ENCODE data around the gene GLIS1.

DNA sequence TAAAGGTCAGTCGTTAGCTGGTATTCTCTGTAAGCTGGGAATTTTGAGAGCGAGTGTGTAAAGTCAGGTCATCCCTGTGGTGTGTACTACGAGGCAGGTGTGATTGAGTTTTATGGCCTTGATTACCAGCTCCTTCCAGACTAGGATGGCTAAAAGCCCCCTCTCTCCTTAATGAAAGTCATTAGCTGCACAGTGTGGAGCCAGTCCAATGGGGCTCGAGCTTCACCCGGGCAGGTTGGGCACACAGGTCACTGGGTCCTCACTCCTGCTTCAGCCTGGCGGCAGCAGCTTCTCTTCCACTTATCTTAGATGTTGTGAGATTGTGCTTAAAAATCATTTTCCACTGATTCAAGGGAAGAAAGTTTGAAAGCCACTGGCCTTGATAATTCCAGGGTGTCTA, 276.8 kb downstream of the GLIS1 start:
- TF ChIP-seq, protein P1, sequence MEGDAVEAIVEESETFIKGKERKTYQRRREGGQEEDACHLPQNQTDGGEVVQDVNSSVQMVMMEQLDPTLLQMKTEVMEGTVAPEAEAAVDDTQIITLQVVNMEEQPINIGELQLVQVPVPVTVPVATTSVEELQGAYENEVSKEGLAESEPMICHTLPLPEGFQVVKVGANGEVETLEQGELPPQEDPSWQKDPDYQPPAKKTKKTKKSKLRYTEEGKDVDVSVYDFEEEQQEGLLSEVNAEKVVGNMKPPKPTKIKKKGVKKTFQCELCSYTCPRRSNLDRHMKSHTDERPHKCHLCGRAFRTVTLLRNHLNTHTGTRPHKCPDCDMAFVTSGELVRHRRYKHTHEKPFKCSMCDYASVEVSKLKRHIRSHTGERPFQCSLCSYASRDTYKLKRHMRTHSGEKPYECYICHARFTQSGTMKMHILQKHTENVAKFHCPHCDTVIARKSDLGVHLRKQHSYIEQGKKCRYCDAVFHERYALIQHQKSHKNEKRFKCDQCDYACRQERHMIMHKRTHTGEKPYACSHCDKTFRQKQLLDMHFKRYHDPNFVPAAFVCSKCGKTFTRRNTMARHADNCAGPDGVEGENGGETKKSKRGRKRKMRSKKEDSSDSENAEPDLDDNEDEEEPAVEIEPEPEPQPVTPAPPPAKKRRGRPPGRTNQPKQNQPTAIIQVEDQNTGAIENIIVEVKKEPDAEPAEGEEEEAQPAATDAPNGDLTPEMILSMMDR (IDR thresholded peaks at IDR 0.05): no peak
- TF ChIP-seq POLR2A (IDR thresholded peaks at IDR 0.05): no peak

Data from lower leg skin (tissue), 3 donors.